Colon (tissue), 2 donors: ENCODE measurements around the gene MRTFB.
"Not testable (repeated sequence)": the region's sequence is repeated elsewhere in the genome, so short reads cannot be mapped to it uniquely, and the experiment has no call there.

Experiments
- FAIRE-seq: peaks from 2 replicates; lab custom pipeline; 2012; peaks lifted over from hg19 to GRCh38; lab: Jason Lieb, UNC
- donor health status: control.
- donor health status: control.

MRTFB gene

DNA sequence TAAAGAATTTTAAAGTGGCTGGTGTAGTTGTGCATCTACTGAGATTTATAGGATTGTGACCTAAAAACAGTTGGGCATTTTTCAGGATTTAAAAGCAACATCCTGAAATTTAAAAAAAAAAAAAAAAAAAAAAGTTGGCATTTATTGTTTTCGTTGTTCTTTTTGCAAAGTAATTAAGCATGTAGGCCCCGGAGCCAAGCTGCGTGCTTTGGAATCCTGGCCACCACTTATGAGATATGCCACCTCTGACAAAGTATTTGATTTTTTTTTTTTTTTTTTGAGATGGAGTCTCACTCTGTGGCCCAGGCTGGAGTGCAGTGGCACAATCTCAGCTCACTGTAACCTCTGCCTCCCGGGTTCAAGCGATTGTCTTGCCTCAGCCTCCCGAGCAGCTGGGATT, 112.8 kb downstream of the MRTFB start:
- not testable (repeated sequence) for FAIRE-seq

- FAIRE-seq = no peak
Observed at GRCh38 chr16:14186007-14186794, 115.1 kb downstream of the MRTFB start.

DNA sequence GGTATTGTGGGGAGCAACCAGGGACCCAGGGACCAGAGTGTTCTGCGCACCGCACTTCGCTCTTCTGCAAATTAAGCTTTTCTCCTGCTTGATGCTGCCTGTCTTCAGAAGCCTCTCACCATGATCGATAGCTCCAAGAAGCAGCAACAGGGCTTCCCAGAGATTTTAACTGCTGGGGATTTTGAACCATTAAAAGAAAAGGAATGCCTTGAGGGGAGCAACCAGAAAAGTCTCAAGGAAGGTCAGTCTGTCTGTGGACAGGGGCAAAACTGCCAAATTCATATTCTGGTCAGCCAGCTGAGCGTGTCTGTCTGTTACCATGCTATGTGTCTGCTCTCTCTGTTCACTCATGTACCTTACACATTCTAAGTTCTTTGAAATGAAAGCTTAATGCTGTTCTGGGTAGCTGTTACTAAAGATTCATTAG, 115.7 kb downstream of the MRTFB start:
- FAIRE-seq = no peak

GRCh38 chr16:14187517-14188338, 116.6 kb downstream of the MRTFB start:
- FAIRE-seq = no peak

DNA sequence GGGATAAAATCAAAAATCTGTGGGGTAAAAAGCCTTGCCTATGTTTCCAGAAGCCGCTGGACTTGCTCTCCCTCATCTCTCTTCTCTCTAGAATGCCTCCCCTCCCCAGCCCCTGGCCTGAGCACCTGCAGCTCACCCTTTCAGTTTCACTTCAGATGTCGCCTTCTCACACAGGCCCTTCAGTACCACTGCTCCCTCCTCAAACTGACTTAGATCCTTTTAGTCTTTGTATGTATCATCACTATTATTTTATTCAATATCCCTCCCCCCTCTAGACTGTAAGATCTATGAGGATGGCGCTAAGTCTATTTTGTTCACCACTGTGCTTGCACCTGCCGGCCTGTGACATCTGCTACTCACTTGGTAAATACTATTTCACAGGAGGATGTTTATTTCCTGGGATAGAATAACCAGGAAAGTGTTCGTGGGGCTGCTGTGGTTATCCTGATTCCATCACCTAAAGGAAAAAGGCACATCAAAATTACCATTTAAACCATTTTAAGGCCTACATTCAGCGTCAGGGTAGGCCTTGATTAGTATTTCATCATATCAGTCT, 122.3 kb downstream of the MRTFB start:
- FAIRE-seq = no peak

DNA sequence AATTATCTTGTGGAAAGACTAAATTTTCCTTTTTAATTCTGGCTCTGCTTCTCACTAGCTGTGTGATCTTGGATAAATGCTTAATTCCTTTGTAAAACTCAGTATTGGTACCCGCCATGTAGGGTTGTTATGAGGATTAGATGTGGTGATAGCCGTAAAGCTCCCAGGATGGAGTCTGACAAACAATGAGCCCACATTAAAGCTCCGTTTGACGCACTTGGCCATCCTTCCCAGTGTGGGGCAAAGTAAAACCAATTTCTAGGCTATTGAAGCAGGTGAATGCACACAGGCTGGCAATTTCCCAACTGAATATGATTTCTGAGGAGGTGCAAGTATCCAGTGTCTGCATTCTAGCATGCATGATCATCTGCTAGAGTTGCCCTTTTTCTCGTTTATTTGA, 123.6 kb downstream of the MRTFB start:
- no peak for FAIRE-seq

DNA sequence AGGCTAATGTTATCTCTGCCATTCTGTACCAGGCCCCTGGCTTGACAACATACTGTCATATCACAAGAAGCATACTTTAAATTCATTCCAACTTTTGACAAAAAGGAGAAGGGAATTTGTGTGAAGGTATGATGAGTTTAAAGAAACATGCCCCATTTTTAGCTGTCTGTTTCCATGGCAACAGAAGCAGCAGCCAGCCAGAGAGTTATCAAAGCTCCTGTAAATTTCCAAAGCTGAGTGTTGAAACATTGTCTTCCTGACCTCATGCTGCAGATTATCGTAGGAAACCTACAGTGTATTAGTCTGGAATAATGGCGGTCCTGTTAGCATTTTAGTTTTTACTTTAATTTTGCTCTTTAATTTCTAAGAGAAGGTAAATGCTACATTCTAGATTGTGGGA, 124.9 kb downstream of the MRTFB start:
- no peak for FAIRE-seq

DNA sequence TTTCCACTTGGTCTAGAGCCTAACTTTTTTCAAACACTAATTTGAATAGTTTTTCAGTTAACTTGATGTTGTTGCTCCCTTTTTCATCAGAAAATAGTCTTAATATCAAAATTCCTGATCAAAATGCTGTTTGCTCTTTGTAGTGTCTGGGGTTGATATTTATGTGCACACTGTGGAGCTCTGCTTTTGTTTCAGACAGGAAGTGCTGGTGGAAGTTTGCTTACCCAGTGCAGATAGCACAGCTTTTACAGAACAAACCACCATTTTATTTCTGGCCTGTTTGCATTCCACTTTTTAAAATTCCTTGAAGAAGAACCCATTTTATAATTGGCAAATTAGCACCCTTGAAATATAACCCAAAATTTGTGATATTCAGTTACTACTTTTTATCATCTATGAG, 125.4 kb downstream of the MRTFB start:
- no peak for FAIRE-seq

DNA sequence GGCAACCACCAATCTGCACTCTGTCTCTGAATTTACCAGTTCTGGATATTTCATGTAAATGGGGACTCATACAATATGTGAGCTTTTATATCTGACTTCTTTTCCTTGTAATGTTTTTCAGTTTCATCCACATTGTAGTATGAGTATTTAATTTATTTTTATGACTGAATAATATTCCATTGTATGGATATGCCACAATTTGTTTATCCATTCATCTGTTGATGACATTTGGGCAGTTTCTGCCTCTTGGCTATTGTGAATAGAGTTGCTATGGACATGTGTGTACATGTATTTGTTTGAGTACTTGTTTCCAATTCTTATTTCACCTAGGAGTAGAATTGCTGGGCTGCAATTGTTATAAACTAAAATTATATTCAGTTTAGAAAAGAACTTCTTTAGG, 126.9 kb downstream of the MRTFB start:
- FAIRE-seq = no peak

DNA sequence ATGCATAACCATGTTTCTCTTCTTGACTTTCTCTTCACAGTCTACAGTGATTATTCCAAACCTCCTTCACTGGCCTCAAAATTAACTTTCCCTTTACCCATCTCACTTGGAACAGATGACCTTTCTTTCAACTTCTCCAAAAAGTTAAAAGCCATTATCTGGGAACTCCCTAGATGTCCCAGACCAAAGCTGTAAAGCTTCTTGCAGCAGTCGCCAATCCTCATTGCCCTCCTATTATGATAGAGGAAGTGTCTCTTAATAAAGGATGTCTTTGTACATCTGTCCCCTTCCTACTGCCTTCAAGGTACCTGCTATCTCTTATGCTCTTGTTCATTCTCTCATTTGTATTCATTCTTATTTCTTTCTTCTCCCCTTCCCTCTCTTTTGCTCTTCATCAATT, 127.5 kb downstream of the MRTFB start:
- FAIRE-seq = no peak

- FAIRE-seq = no peak
Observed at GRCh38 chr16:14199199-14199598, 128.1 kb downstream of the MRTFB start.

DNA sequence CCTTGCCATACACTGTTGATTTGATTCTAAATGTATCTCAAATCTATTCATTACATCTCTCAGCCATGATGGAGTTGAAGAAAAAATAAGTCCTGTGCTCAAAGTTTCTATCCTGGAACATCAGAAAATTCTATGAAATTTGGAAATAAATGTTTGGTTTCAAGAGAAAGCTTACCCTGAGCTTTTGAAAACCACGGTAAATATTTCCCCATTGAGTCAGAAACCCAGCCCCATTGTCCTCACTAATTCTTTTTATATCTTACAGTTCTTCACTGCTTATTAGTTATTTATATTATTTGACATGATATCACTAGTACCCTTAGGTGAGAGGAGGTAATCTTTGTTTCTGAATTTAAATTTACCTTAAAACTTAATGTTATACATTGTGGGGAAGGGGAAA, 128.5 kb downstream of the MRTFB start:
- no peak for FAIRE-seq

DNA sequence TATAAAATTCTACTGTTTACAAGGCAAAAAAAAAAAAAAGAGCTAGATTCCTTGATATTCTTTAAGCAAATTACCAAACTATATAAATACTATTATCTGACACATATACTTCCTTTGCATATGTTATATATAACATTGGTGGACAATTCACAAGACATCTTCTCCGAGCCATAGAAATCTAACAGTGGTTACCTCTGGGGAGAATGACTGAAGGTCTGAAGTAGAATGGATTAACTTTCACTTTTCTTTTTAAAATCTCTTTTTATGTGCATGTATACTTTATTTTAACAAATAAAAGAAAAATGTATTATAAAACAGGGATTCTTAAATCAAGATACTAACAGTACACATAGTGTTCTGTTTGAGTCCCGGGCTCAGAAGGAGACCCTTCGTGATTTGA, 131.0 kb downstream of the MRTFB start:
- no peak for FAIRE-seq

- no peak for FAIRE-seq
Observed at GRCh38 chr16:14202697-14203096, 131.6 kb downstream of the MRTFB start.

DNA sequence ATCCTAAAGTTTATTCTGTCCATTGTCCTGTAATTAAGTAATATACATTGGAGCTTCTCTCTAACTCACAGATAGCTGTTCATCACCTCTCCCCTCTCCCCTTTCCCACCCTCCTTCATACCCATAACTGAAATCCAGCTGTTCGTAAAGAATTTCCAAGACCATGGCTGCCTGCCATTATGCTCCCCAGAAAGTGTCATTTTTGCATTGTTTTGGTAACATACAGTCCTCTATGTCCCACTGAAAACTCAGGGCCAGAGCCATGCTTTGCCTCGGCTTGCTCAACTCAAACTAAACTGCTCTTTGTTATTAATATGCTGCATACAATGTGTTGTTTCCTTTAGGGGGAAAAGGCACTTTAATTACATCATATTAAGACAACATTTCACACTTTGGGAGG, 132.0 kb downstream of the MRTFB start:
- no peak for FAIRE-seq

- FAIRE-seq = no peak
Observed at GRCh38 chr16:14205666-14206065, 134.5 kb downstream of the MRTFB start.

DNA sequence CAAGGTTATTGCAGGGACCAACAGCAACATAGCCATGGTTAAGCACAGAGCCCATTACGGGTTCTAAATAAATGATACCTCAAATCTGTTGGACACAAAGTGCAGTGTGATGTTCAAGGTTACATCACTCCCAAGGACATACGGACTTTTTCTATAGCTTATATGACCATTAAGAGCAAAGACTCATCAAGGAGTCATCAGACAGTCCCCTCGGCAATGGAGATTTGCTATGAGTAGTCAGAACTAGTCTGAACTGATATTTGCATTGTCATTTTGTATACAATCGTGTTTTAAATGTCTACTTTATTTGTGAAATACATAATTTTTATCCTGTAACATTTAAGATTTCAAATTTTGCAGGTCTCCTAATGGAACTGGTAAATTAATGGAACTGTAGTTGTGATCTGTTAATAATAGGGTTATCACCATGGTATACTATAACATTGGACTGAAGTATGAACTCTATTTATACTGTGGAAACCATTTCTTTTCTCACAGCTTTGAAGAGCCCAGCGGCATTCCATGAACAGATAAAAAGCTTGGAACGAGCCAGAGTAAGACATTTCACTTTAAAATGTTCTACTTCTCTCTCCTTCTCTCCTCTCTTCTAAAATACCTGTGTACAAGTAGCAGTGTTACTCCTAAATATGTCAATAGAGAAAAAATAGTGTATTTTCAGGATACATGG, 140.9 kb downstream of the MRTFB start:
- FAIRE-seq = no peak

GRCh38 chr16:14215941-14216340, 144.8 kb downstream of the MRTFB start:
- FAIRE-seq = no peak

DNA sequence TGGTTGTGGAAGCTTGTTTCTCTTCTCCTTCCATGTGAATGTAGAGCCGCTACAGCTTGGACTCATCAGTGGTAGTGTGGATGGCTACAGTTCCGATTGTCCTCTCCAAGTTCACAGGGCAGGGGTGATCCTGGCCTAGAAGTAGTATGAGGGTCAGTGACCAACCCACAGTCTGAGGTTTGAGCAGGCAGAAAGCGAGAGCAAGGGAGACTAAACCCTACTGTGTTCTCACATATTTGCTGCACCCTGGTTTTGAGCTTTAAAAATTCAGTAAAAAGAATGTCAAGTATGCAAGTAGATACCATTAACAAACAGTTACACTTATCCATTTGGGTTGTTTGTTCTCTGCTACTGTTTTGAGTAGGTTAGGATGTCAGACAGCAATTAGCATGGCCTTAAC, 148.9 kb downstream of the MRTFB start:
- FAIRE-seq = no peak

DNA sequence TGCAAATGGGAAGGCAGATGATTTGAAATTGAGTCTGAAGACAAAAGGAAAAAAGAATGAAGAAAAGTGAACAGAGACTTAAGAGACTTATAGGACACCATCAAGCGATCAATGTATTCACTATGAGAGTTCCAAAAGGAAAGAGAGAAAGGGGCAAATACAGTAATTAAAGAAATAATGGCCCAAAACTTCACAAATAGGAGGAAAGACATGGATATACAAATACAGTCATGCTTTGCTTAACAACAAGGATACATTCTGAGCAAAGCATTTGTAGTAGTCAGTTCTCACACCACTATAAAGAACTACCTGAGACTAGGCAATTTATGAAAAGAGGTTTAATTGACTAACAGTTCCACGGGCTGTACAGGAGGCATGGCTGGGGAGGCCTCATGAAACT, 152.5 kb downstream of the MRTFB start:
- FAIRE-seq = no peak

GRCh38 chr16:14225457-14225856, 154.3 kb downstream of the MRTFB start:
- FAIRE-seq = no peak

GRCh38 chr16:14232106-14232864, 161.2 kb downstream of the MRTFB start:
- FAIRE-seq = no peak
